Posterior cingulate gyrus (tissue), 11 donors: ENCODE data around the gene WNT2B.
"Not testable (repeated sequence)": the region's sequence is repeated elsewhere in the genome, so short reads cannot be mapped to it uniquely, and the experiment has no call there.

Experiments
- DNase-seq, 10 donors: peaks; one replicate each; pipeline versions ENCODE4 v3.0.0 to v3.0.0-alpha.2; 2020 to 2021; ENCODE audit warnings: mixed read lengths in 3 of 10
- intact Hi-C: fragments of 100-400 bp; cut with DNase I; formaldehyde crosslinking; loops from one replicate; pipeline ENCODE4 v1.15.1; 2023

Gene WNT2B

GRCh38 chr1:112508278-112509004, at the start of gene WNT2B:
WNT2B (plus strand) TSS chr1:112508965; CDS start chr1:112509263, 298 bp downstream.
- intact Hi-C loops, result loop anchor here (10.0 kb wide), 1 partner anchor 106 kb away; the partner anchor contains the start of genes CAPZA1 and ST7L
- DNase-seq, result peak in 8 of 10 donors; percentile 35 to 94 (median 60)

GRCh38 chr1:112460615-112461014, 48.1 kb upstream of the WNT2B start:
- intact Hi-C loops, result no loop called here
- no peak for DNase-seq

GRCh38 chr1:112461200-112461871, 47.4 kb upstream of the WNT2B start:
- intact Hi-C loops, result no loop called here
- DNase-seq, result no peak

GRCh38 chr1:112462953-112463279, 45.8 kb upstream of the WNT2B start:
- intact Hi-C loops, result no loop called here
- no peak for DNase-seq

GRCh38 chr1:112464501-112464900, 44.3 kb upstream of the WNT2B start:
- intact Hi-C loops, result no loop called here
- peak in 1 of 10 donors; percentile 81 for DNase-seq

- peak in 1 of 10 donors; percentile 13 for DNase-seq
- intact Hi-C loops, result no loop called here
Measured at GRCh38 chr1:112465122-112465521, 43.6 kb upstream of the WNT2B start.

GRCh38 chr1:112466078-112466660, 42.6 kb upstream of the WNT2B start:
- intact Hi-C loops, result loop anchor here (1.0 kb wide), 1 partner anchor 76 kb away; no protein-coding TSS in a partner anchor
- peak; percentile 88 to 99 (median 96) for DNase-seq

GRCh38 chr1:112470324-112470723, 38.4 kb upstream of the WNT2B start:
- DNase-seq, intact Hi-C loops: not testable (repeated sequence)

GRCh38 chr1:112470966-112471365, 37.8 kb upstream of the WNT2B start:
- intact Hi-C loops, result no loop called here
- DNase-seq, result no peak

- intact Hi-C loops, result no loop called here
- DNase-seq, result no peak
Measured at GRCh38 chr1:112472142-112472541, 36.6 kb upstream of the WNT2B start.

- intact Hi-C loops, result no loop called here
- DNase-seq, result no peak
Measured at GRCh38 chr1:112477550-112477949, 31.2 kb upstream of the WNT2B start.

- no peak for DNase-seq
- intact Hi-C loops, result no loop called here
Measured at GRCh38 chr1:112478314-112478713, 30.5 kb upstream of the WNT2B start.

GRCh38 chr1:112486063-112486462, 22.7 kb upstream of the WNT2B start:
- DNase-seq, intact Hi-C loops: not testable (repeated sequence)

- intact Hi-C loops, DNase-seq: not testable (repeated sequence)
Measured at GRCh38 chr1:112487686-112488085, 21.1 kb upstream of the WNT2B start.

GRCh38 chr1:112488141-112488540, 20.6 kb upstream of the WNT2B start:
- no peak for DNase-seq
- intact Hi-C loops, result no loop called here

- intact Hi-C loops, result no loop called here
- DNase-seq, result no peak
Measured at GRCh38 chr1:112492076-112492475, 16.7 kb upstream of the WNT2B start.

GRCh38 chr1:112493351-112493750, 15.4 kb upstream of the WNT2B start:
- no peak for DNase-seq
- intact Hi-C loops, result no loop called here

GRCh38 chr1:112496290-112496689, 12.5 kb upstream of the WNT2B start:
- DNase-seq, result no peak
- intact Hi-C loops, result no loop called here

GRCh38 chr1:112501810-112502641, 6.7 kb upstream of the WNT2B start:
- DNase-seq, result peak; percentile 58 to 97 (median 81)
- intact Hi-C loops, result loop anchor here (2.0 to 10.0 kb wide), 2 partner anchors 113 to 207 kb away; partner anchors contain the start of genes CAPZA1 and ST7L

GRCh38 chr1:112502826-112503225, 5.9 kb upstream of the WNT2B start:
- intact Hi-C loops, result loop anchor here (2.0 to 10.0 kb wide), 2 partner anchors 112 to 206 kb away; partner anchors contain the start of genes CAPZA1 and ST7L
- peak in 4 of 10 donors; percentile 21 to 89 (median 66) for DNase-seq
